Left ventricle myocardium inferior (tissue), 1 donor: ENCODE measurements around the gene TUBE1. TPM values are rescaled to one million over a fixed set of nuclear protein-coding genes. Genes with fewer than 3 reads are reported as not detected.

Experiments
- DNase-seq: peaks from one replicate; pipeline ENCODE4 v3.0.0-alpha.2; 2020
- H3K27ac ChIP-seq: fragments of 200-600 bp; replicated peaks from 2 replicates; pipeline ENCODE4 v1.8.0; 2021
- H3K27me3 ChIP-seq: fragments of 200-600 bp; 2 replicates; pipeline ENCODE4 v1.8.0; 2021; ENCODE audit warnings: low read depth
- H3K36me3 ChIP-seq: fragments of 200-600 bp; 2 replicates; pipeline ENCODE4 v1.8.0; 2021
- H3K4me1 ChIP-seq: fragments of 200-600 bp; 2 replicates; pipeline ENCODE4 v1.8.0; 2021
- H3K4me3 ChIP-seq: fragments of 200-600 bp; 2 replicates; pipeline ENCODE4 v1.8.0; 2021; ENCODE audit warnings: mild to moderate bottlenecking, moderate library complexity
- H3K9me3 ChIP-seq: fragments of 200-600 bp; replicated peaks from 2 replicates; pipeline ENCODE4 v1.8.0; 2021
- intact Hi-C: fragments of 100-400 bp; cut with micrococcal nuclease; formaldehyde crosslinking; loops from one replicate; pipeline ENCODE4 v1.11.0; 2022
- total RNA-seq: library from RNA; stranded (reverse); fragmentation: NEBNext Ultra II Directional; extraction: Animal tissue kit (Norgen Biotek cat#: 25700); gene quantifications from one replicate; pipeline ENCODE4 v1.2.1, GENCODE V29; 2021
- TF ChIP-seq, protein P1 (sequence below): fragments of 200-600 bp; IDR thresholded peaks from 2 replicates; pipeline ENCODE4 v1.8.0; 2021; ENCODE audit warnings: antibody characterized with exemption, mild to moderate bottlenecking, borderline replicate concordance
- donor health status: DM: no; HTN: yes; CAD: no; lungs with severe emphysema.

Gene TUBE1
- total RNA-seq, 1 donor from 2014 or later = 28.5 TPM

DNA sequence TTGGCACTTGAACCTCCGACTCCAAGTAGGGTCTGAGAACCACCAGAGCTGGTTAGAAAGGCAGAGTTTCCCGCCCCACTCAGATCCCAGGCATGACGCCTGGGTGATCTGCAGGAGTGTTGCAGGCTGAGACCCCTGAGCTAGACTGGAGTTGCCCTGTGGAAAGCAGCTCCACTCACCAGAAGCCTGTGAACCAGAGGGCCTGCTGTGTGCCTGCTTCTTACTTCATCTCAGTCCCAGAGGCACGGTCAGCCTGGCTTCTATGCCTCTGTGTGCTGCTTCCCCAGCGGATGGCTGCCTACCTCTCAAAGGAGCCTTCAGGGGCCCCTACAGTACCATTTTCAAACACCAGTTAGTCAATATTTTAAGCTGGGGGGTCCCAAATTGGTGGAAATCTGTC is 49.0 kb downstream of the TUBE1 start:
- Histone ChIP-seq H3K4me1 (peaks cover 10% of the 10 kb centered on the region), H3K36me3 (no peaks in the 10 kb centered on the region), H3K27me3 (no peaks in the 10 kb centered on the region), H3K27ac (peak overlapping the region; percentile 73), H3K9me3 (no peaks in the 10 kb centered on the region), H3K4me3 (no peak overlapping the region)
- no peak for DNase-seq
- TF ChIP-seq, protein P1, sequence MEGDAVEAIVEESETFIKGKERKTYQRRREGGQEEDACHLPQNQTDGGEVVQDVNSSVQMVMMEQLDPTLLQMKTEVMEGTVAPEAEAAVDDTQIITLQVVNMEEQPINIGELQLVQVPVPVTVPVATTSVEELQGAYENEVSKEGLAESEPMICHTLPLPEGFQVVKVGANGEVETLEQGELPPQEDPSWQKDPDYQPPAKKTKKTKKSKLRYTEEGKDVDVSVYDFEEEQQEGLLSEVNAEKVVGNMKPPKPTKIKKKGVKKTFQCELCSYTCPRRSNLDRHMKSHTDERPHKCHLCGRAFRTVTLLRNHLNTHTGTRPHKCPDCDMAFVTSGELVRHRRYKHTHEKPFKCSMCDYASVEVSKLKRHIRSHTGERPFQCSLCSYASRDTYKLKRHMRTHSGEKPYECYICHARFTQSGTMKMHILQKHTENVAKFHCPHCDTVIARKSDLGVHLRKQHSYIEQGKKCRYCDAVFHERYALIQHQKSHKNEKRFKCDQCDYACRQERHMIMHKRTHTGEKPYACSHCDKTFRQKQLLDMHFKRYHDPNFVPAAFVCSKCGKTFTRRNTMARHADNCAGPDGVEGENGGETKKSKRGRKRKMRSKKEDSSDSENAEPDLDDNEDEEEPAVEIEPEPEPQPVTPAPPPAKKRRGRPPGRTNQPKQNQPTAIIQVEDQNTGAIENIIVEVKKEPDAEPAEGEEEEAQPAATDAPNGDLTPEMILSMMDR = no peak
- intact Hi-C loops = no loop called here

DNA sequence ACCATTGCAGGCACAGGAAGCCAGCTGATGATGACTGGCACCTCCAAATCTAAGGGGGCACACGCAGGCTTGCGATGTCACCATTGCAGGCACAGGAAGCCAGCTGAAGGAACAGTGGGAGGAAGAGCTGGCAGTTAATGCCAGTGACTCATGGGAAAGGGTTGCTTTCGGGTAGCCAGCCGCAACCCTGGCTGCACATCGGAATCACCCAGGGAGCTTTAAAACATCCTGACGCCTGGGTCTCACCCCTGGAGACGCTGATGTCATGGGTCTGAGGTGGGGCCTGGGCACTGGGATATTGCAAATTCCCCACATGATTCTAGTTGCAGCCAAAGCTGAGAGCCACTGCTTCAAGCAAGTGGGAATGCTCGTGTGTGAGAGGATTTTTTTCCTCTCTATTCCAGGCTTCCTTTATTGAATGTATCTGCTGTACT is 49.5 kb downstream of the TUBE1 start:
- peak; percentile 54 for DNase-seq
- intact Hi-C loops = no loop called here
- TF ChIP-seq, protein P1 = no peak
- Histone ChIP-seq H3K4me3 (no peak overlapping the region), H3K9me3 (no peaks in the 10 kb centered on the region), H3K27ac (peak overlapping the region; percentile 73), H3K36me3 (no peaks in the 10 kb centered on the region), H3K4me1 (peaks cover 10% of the 10 kb centered on the region), H3K27me3 (no peaks in the 10 kb centered on the region)

DNA sequence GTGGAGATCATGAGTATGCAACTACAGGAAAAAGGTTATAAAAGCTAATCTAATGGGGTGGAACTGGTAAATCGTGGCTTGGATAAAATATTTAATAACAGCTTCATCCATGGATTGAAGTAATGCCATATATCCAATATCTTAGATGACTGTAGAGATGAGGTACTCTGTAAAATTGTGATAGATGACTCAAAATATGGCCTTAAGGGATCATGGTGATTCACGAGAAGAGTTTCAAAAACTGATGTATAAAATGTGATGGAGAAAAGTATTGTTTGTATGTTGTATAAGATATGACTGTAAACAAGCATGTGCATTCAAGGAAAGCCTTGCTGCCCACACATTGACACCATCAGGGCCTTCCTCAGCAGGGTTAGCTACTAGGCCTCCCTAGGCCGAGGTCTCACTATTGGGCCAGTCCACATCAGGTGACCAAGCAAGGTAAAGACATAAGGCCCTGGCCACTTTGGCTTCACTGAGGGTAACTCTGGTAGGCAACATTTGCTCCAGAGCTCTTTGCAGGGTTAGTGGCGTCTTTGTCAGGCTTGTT is 51.1 kb downstream of the TUBE1 start:
- H3K27me3 ChIP-seq = no peaks in the 10 kb centered on the region
- no peaks in the 10 kb centered on the region for H3K9me3 ChIP-seq
- H3K4me3 ChIP-seq = no peak overlapping the region
- peaks cover 14% of the 10 kb centered on the region for H3K4me1 ChIP-seq
- intact Hi-C loops = no loop called here
- DNase-seq = no peak
- TF ChIP-seq, protein P1 = no peak
- H3K27ac ChIP-seq = peak overlapping the region; percentile 44
- no peaks in the 10 kb centered on the region for H3K36me3 ChIP-seq

DNA sequence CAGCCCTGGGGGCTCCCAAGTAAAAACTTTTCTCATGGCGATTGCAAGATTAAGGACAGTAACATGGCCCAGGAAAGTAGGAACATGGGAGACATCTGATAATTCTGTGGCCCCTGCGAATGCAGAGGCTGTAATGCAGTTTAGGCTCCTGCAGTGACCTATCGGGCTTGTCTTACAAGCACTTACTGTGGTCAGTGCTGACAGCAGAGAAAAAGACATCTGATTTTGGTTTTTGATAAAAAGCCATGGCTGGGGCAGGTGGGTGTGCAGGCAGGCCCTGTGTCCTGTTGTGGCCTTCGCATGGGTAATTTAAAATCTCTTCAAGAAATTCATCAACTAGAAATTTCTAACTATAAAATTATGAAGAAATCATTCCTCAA is 52.7 kb downstream of the TUBE1 start:
- no peak for DNase-seq
- H3K27ac ChIP-seq = peak overlapping the region; percentile 44
- TF ChIP-seq, protein P1 = no peak
- no peaks in the 10 kb centered on the region for H3K27me3 ChIP-seq
- no peaks in the 10 kb centered on the region for H3K9me3 ChIP-seq
- no peak overlapping the region for H3K4me3 ChIP-seq
- H3K4me1 ChIP-seq = peaks cover 29% of the 10 kb centered on the region
- H3K36me3 ChIP-seq = no peaks in the 10 kb centered on the region
- intact Hi-C loops = no loop called here

DNA sequence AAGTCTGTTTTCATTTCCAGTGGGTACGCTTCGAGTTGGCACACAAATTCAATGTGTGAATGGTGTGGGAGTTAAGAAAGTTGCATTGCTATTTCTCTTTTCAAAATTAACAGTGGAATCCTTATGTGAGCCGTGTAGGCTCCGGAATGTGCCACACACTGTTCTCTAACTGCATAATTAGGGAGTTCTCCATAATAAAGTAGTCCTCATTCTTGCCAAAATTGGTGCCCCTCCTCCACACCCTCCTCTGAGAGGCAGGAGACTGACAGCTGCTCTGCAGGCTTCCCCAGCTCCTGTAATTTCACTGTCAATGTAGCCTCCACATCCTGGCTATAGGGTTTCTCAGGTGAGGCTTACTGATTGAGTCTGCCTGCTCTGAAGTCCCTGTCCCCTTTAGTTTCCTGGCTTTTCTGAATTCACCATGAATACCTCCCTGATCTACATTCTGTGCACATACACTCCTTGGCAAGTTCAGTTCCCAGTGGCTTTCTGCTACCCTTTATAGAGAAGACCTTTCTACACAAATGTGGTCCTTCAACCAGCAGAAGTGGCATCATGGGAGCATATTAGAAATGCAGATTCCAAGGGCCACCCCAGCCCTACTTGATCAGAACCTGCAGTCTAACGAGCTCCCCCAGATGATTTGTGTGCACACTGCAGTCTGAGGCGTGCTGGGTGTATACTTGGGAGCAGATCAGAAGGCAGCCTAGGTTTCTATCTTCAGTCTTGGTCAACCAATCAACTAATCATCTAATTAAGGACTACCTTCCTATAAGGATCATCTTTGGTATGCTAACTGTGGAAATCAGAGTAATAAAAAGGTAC is 53.3 kb downstream of the TUBE1 start:
- Histone ChIP-seq H3K9me3 (no peaks in the 10 kb centered on the region), H3K36me3 (no peaks in the 10 kb centered on the region), H3K27me3 (no peaks in the 10 kb centered on the region), H3K27ac (peak overlapping the region; percentile 44), H3K4me1 (peaks cover 29% of the 10 kb centered on the region), H3K4me3 (no peak overlapping the region)
- TF ChIP-seq, protein P1 = no peak
- DNase-seq = no peak
- intact Hi-C loops = no loop called here
